ENCODE data around the gene MARVELD1.
A peak's percentile ranks its signal among the peaks of the same experiment; 100 is the strongest.

Gene MARVELD1

DNA sequence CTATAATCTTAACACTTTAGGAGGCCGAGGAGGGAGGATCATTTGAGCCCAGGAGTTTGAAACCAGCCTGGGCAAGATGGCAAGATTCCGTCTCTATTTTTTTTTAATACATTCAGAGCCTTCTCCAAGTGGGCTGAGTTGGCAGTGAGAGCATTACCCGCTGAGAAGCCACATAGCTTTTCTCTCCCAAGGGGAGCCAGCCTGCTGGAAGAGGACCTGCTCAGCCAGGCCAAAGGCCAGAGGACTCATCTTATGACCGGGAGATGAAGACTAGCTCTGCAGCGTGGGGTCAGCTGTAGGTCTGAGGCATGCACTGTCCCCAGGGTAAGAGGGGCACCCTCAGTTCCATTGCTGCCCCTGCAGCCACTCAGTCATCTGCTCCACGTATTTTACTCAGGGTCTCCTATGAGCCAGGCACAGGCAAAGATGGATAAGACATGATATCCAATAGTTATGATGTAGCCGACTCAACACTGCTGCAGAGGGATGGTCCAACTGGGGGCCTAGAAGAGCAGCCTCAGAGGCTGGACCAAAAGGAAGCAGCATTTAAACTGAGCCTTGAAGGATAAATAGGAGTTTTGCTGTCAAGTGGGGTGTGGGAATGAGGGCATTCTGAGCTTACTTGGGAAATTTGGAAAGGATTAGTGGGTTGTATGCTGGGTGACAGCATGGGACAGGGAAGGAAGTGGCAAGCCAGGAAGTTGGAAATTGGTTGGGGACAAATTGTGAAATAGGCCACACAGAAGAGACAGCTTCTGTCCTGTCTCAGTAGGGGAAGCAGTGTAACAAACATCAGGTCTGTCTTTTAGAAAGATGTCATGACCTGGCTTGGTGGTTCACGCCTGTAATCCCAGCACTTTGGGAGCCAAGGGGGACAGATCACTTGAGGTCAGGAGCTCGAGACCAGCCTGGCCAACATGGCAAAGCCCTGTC, 1.6 kb upstream of the MARVELD1 start:
- Histone ChIP-seq H3K4me1 (no peaks in the 10 kb centered on the region), H3K4me2 (ENCODE audit: low read length) (no peak overlapping the region), H3K79me2 (no peaks in the 10 kb centered on the region), H2AFZ (no peak overlapping the region), H3K9ac (no peak overlapping the region), H3K27ac (no peak overlapping the region), H3K27me3 (ENCODE audit: control insufficient read depth, insufficient read depth, low read length) (no peaks in the 10 kb centered on the region), H3K9me3 (ENCODE audit: control insufficient read depth, low read length) (no peaks in the 10 kb centered on the region), H3K4me3 (ENCODE audit: low read depth, low read length) (no peak overlapping the region), H3K36me3 (ENCODE audit: control insufficient read depth, insufficient read depth, low read length) (no peaks in the 10 kb centered on the region)
- TF ChIP-seq, protein P1, sequence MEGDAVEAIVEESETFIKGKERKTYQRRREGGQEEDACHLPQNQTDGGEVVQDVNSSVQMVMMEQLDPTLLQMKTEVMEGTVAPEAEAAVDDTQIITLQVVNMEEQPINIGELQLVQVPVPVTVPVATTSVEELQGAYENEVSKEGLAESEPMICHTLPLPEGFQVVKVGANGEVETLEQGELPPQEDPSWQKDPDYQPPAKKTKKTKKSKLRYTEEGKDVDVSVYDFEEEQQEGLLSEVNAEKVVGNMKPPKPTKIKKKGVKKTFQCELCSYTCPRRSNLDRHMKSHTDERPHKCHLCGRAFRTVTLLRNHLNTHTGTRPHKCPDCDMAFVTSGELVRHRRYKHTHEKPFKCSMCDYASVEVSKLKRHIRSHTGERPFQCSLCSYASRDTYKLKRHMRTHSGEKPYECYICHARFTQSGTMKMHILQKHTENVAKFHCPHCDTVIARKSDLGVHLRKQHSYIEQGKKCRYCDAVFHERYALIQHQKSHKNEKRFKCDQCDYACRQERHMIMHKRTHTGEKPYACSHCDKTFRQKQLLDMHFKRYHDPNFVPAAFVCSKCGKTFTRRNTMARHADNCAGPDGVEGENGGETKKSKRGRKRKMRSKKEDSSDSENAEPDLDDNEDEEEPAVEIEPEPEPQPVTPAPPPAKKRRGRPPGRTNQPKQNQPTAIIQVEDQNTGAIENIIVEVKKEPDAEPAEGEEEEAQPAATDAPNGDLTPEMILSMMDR (IDR thresholded peaks at IDR 0.05), result no peak

DNA sequence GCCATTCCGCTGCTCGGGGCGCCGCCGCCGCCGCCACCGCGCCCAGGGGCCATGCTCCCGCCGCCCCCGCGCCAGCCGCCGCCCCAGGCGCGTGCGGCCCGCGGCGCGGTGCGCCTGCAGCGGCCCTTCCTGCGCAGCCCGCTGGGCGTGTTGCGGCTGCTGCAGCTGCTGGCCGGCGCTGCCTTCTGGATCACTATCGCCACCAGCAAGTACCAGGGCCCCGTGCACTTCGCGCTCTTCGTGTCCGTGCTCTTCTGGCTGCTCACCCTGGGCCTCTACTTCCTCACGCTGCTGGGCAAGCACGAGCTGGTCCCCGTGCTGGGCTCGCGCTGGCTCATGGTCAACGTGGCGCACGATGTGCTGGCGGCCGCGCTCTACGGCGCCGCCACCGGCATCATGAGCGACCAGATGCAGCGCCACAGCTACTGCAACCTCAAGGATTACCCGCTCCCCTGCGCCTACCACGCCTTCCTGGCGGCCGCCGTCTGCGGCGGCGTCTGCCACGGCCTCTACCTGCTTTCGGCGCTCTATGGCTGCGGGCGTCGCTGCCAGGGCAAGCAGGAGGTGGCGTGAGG, 383 bp downstream of the MARVELD1 start:
- peak overlapping the region; percentile 49 for H3K4me3 ChIP-seq (ENCODE audit: low read depth, low read length)
- no peaks in the 10 kb centered on the region for H3K36me3 ChIP-seq (ENCODE audit: control insufficient read depth, insufficient read depth, low read length)
- peak overlapping the region; percentile 77 for H3K27ac ChIP-seq
- no peak overlapping the region for H3K9ac ChIP-seq
- H3K4me2 ChIP-seq (ENCODE audit: low read length), result peak overlapping the region; percentile 83
- H3K4me1 ChIP-seq, result peaks cover 2% of the 10 kb centered on the region
- no peaks in the 10 kb centered on the region for H3K27me3 ChIP-seq (ENCODE audit: control insufficient read depth, insufficient read depth, low read length)
- no peaks in the 10 kb centered on the region for H3K9me3 ChIP-seq (ENCODE audit: control insufficient read depth, low read length)
- TF ChIP-seq, protein P1 (IDR thresholded peaks at IDR 0.05), result peak; percentile 33
- H3K79me2 ChIP-seq, result no peaks in the 10 kb centered on the region
- peak overlapping the region; percentile 93 for H2AFZ ChIP-seq

GRCh38 chr10:97714401-97715258, 1.1 kb downstream of the MARVELD1 start:
- Histone ChIP-seq H3K9ac (no peak overlapping the region), H3K27ac (peak overlapping the region; percentile 77), H3K4me3 (ENCODE audit: low read depth, low read length) (peak overlapping the region; percentile 49), H3K36me3 (ENCODE audit: control insufficient read depth, insufficient read depth, low read length) (no peaks in the 10 kb centered on the region), H3K4me1 (peaks cover 5% of the 10 kb centered on the region), H3K4me2 (ENCODE audit: low read length) (peak overlapping the region; percentile 83), H3K79me2 (no peaks in the 10 kb centered on the region), H3K9me3 (ENCODE audit: control insufficient read depth, low read length) (no peaks in the 10 kb centered on the region), H2AFZ (peak overlapping the region; percentile 93), H3K27me3 (ENCODE audit: control insufficient read depth, insufficient read depth, low read length) (no peaks in the 10 kb centered on the region)
- TF ChIP-seq, protein P1 (IDR thresholded peaks at IDR 0.05), result peak; percentile 2

DNA sequence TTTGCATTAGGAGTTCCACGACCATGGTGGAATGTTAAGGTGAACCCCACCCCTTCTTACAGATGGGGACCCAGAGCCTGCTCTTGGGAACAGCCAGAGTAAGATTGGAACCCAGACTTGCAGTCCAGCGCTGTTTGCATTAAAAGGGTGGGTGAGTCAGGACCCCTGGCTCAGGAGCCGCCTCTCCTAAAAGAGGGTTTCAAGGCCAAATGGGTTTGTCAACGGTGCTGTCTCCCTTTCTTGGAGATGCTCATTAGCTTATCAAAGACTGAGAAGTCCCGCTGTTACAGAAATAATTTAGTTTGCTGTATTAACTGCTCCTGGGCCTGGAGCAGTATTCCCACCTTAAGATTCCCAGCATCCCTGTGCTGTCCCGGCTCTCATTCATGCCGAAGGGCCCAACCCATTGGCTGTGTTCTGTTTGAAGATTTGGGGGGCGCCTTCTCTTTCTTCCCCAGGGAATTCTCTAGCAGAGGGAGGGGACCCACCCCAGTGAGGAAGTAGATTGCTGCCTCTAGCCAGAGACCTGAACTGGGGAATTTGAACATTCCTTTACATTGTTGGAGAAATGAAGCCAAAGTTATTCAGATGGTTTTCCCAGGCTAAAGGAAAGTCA, 1.8 kb downstream of the MARVELD1 start:
- Histone ChIP-seq H3K9ac (no peak overlapping the region), H3K36me3 (ENCODE audit: control insufficient read depth, insufficient read depth, low read length) (no peaks in the 10 kb centered on the region), H3K79me2 (no peaks in the 10 kb centered on the region), H2AFZ (peak overlapping the region; percentile 93), H3K9me3 (ENCODE audit: control insufficient read depth, low read length) (no peaks in the 10 kb centered on the region), H3K4me3 (ENCODE audit: low read depth, low read length) (no peak overlapping the region), H3K27me3 (ENCODE audit: control insufficient read depth, insufficient read depth, low read length) (no peaks in the 10 kb centered on the region), H3K4me1 (peaks cover 5% of the 10 kb centered on the region), H3K4me2 (ENCODE audit: low read length) (no peak overlapping the region), H3K27ac (no peak overlapping the region)
- TF ChIP-seq, protein P1 (IDR thresholded peaks at IDR 0.05), result no peak
